ENCODE measurements around the gene CTDSPL.

GRCh38 chr3:37934631-37935289 lies 73.1 kb downstream of the CTDSPL start:
- TF ChIP-seq YY1 (IDR thresholded peaks at IDR 0.05; ENCODE audit: low read depth) (no peak), CEBPB (IDR thresholded peaks at IDR 0.05) (no peak), FOXM1 (IDR thresholded peaks at IDR 0.05; ENCODE audit: borderline replicate concordance, low read depth) (no peak), RAD21 (IDR thresholded peaks at IDR 0.05; ENCODE audit: low read depth) (no peak), NFIC (IDR thresholded peaks at IDR 0.05) (no peak), TAF1 (IDR thresholded peaks at IDR 0.05; ENCODE audit: low read depth) (no peak), EP300 (IDR thresholded peaks at IDR 0.05; ENCODE audit: borderline replicate concordance) (no peak), CREB1 (IDR thresholded peaks at IDR 0.05; ENCODE audit: low read depth) (no peak), TEAD4 (IDR thresholded peaks at IDR 0.05) (no peak), TCF12 (IDR thresholded peaks at IDR 0.05; ENCODE audit: low read depth) (no peak)
- TF ChIP-seq, protein P1, sequence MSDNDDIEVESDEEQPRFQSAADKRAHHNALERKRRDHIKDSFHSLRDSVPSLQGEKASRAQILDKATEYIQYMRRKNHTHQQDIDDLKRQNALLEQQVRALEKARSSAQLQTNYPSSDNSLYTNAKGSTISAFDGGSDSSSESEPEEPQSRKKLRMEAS (IDR thresholded peaks at IDR 0.05) = no peak
- TF ChIP-seq, protein P2, sequence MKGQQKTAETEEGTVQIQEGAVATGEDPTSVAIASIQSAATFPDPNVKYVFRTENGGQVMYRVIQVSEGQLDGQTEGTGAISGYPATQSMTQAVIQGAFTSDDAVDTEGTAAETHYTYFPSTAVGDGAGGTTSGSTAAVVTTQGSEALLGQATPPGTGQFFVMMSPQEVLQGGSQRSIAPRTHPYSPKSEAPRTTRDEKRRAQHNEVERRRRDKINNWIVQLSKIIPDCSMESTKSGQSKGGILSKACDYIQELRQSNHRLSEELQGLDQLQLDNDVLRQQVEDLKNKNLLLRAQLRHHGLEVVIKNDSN (IDR thresholded peaks at IDR 0.05) = no peak
- TF ChIP-seq, protein P3, sequence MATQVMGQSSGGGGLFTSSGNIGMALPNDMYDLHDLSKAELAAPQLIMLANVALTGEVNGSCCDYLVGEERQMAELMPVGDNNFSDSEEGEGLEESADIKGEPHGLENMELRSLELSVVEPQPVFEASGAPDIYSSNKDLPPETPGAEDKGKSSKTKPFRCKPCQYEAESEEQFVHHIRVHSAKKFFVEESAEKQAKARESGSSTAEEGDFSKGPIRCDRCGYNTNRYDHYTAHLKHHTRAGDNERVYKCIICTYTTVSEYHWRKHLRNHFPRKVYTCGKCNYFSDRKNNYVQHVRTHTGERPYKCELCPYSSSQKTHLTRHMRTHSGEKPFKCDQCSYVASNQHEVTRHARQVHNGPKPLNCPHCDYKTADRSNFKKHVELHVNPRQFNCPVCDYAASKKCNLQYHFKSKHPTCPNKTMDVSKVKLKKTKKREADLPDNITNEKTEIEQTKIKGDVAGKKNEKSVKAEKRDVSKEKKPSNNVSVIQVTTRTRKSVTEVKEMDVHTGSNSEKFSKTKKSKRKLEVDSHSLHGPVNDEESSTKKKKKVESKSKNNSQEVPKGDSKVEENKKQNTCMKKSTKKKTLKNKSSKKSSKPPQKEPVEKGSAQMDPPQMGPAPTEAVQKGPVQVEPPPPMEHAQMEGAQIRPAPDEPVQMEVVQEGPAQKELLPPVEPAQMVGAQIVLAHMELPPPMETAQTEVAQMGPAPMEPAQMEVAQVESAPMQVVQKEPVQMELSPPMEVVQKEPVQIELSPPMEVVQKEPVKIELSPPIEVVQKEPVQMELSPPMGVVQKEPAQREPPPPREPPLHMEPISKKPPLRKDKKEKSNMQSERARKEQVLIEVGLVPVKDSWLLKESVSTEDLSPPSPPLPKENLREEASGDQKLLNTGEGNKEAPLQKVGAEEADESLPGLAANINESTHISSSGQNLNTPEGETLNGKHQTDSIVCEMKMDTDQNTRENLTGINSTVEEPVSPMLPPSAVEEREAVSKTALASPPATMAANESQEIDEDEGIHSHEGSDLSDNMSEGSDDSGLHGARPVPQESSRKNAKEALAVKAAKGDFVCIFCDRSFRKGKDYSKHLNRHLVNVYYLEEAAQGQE (IDR thresholded peaks at IDR 0.05; ENCODE audit: low read depth) = no peak
